Thoracic aorta (tissue), 2 donors: Measurements from ENCODE around the gene HDAC4. TPM values are rescaled to one million over a fixed set of nuclear protein-coding genes. Genes with fewer than 3 reads are reported as not detected.

ENCODE experiments used
- ATAC-seq: fragments of 150-250 bp; one replicate; pipeline ENCODE4 v1.8.0; 2017; ENCODE audit warnings: low read depth; ENCODE audit not compliant: insufficient number of reproducible peaks, low FRiP score
- DNase-seq: peaks from one replicate; pipeline ENCODE4 v3.0.0-alpha.2; 2020; ENCODE audit warnings: low spot score
- H3K27ac ChIP-seq, 2 donors: fragments of 200-600 bp; sonication (generic); 1 replicate in 1 of 2; 2 replicates in 1 of 2; pipeline ENCODE4 v1.5.1; 2016; ENCODE audit warnings: mild to moderate bottlenecking in 2 of 2, moderate library complexity in 2 of 2
- H3K27me3 ChIP-seq: fragments of 200-600 bp; sonication (generic); replicated peaks from 2 replicates; pipeline ENCODE4 v1.6.0; 2016; ENCODE audit warnings: mild to moderate bottlenecking; ENCODE audit not compliant: insufficient read depth
- H3K36me3 ChIP-seq: fragments of 200-600 bp; sonication (generic); one replicate; pipeline ENCODE4 v1.5.1; 2016
- H3K4me1 ChIP-seq, 2 donors: fragments of 200-600 bp; sonication (generic); 1 replicate in 1 of 2; 2 replicates in 1 of 2; pipeline versions ENCODE4 v1.5.1 to v1.6.0; 2016; ENCODE audit warnings: low read depth in 2 of 2, mild to moderate bottlenecking in 1 of 2; ENCODE audit not compliant: control insufficient read depth in 1 of 2
- H3K4me3 ChIP-seq: fragments of 200-600 bp; sonication (generic); 2 replicates; pipeline ENCODE4 v1.5.1; 2016; ENCODE audit warnings: mild to moderate bottlenecking
- H3K9me3 ChIP-seq: fragments of 200-600 bp; sonication (generic); 2 replicates; pipeline ENCODE4 v1.5.1; 2016
- total RNA-seq, 2 donors: library from RNA; depleted of rRNA; stranded (reverse); fragments of >200 nt; gene quantifications; one replicate each; pipeline versions ENCODE4 v1.1.0 to v1.2.3, GENCODE V29; 2016
- TF ChIP-seq, protein P1 (sequence below): fragments of 200-600 bp; sonication (generic); IDR thresholded peaks from one replicate; pipeline ENCODE4 v1.5.1; 2019; ENCODE audit warnings: antibody characterized with exemption

HDAC4 gene
- total RNA-seq, 2 donors from 2014 or later: 79.2 to 163 TPM

DNA sequence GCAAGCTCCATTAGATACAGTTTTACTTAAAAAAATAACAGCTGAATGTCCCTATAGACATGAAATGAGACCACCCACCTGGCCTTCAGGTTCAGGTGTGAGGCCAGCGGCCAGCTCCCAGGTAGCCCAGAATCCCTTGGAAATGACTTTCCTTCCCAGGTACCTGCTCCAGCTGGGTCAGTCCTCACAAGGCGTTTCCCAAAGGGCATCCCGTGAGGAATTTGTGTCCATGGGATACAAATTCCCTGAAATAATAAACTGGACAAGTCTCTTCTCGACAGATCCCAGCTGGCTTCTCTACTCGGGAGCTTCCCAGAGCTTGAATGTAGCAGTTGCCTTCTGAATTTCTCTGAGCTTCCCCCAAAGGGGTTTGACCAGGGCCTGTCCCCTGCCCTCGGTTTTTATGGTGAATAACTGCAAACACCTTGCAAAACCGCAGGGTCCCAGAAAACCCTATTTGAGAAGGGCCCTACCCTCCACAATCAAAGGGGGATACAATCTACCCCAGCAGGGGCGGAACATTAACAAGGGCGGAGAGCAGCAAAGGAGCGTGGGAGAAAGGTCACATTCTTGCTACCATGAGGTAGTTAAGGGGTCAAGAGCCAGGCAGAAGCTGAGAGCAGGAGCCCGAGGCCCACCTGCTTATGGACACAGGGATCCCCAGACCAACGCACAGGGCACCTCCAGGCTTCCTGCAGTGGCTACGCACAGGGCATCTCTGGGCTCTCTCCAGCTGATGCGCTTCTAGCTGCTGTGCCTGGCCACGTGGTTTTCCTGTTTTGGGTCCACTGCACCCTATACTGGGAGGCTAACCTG is 107.7 kb downstream of the HDAC4 start:
- no peaks in the 10 kb centered on the region for H3K9me3 ChIP-seq
- TF ChIP-seq, protein P1, sequence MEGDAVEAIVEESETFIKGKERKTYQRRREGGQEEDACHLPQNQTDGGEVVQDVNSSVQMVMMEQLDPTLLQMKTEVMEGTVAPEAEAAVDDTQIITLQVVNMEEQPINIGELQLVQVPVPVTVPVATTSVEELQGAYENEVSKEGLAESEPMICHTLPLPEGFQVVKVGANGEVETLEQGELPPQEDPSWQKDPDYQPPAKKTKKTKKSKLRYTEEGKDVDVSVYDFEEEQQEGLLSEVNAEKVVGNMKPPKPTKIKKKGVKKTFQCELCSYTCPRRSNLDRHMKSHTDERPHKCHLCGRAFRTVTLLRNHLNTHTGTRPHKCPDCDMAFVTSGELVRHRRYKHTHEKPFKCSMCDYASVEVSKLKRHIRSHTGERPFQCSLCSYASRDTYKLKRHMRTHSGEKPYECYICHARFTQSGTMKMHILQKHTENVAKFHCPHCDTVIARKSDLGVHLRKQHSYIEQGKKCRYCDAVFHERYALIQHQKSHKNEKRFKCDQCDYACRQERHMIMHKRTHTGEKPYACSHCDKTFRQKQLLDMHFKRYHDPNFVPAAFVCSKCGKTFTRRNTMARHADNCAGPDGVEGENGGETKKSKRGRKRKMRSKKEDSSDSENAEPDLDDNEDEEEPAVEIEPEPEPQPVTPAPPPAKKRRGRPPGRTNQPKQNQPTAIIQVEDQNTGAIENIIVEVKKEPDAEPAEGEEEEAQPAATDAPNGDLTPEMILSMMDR: no peak
- H3K27ac ChIP-seq: peak overlapping the region in 1 of 2 donors; percentile 20
- H3K4me3 ChIP-seq: no peak overlapping the region
- DNase-seq (no peak), ATAC-seq (no peak)
- no peaks in the 10 kb centered on the region for H3K27me3 ChIP-seq
- peaks cover 19 to 27% of the 10 kb centered on the region in 2 donors for H3K4me1 ChIP-seq
- H3K36me3 ChIP-seq: no peaks in the 10 kb centered on the region

GRCh38 chr2:239292531-239292930 is 108.3 kb downstream of the HDAC4 start:
- TF ChIP-seq, protein P1: no peak
- Histone ChIP-seq H3K9me3 (no peaks in the 10 kb centered on the region), H3K27me3 (no peaks in the 10 kb centered on the region), H3K4me3 (no peak overlapping the region), H3K27ac (peak overlapping the region in 1 of 2 donors; percentile 81), H3K4me1 (peaks cover 19 to 34% of the 10 kb centered on the region in 2 donors), H3K36me3 (no peaks in the 10 kb centered on the region)
- ATAC-seq (no peak), DNase-seq (no peak)

DNA sequence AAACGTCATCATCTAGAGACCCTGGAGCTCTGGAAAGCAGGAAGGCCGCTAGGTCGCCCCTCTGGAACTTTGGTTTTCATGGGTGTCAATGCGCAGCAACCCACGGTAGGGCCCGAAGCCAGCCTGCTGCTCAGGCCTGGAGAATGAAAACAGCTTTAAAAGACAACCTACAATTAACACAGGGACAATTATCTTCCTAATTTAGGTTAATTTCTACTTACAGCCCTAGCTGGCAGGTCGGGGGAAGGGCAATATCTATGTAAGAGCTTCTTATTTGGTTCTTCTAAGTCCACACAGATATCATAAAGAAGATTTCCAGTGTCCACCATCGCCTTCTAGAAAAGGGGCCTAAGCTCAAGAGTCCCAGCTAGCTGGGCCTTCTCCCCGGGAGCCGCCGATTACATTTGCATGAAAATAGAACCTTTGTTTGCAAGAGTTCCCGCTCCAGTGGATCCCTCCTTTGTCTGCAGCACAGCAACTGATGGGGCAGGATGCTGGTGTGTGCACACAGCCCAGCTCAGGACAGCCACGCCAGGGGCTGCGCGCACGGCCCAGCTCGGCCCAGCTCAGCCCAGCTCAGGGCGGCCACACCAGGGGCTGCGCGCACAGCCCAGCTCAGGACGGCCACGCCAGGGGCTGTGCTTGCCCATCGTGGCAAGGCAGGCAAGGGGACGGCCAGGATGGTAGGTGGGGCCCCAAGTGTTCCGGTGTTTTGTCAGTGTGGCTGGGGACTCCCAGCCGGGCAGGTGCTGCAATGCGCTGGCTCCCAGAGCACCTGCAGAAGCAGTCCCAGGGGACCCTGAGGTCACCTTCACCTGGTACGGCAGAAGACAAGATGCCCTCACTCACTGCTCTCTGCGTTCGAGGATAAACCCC is 109.1 kb downstream of the HDAC4 start:
- TF ChIP-seq, protein P1: no peak
- no peaks in the 10 kb centered on the region for H3K9me3 ChIP-seq
- H3K27ac ChIP-seq: peak overlapping the region; percentile 81 to 84
- no peak for ATAC-seq
- H3K4me1 ChIP-seq: peaks cover 19 to 40% of the 10 kb centered on the region in 2 donors
- peak overlapping the region; percentile 20 for H3K4me3 ChIP-seq
- H3K36me3 ChIP-seq: no peaks in the 10 kb centered on the region
- no peak for DNase-seq
- no peaks in the 10 kb centered on the region for H3K27me3 ChIP-seq

DNA sequence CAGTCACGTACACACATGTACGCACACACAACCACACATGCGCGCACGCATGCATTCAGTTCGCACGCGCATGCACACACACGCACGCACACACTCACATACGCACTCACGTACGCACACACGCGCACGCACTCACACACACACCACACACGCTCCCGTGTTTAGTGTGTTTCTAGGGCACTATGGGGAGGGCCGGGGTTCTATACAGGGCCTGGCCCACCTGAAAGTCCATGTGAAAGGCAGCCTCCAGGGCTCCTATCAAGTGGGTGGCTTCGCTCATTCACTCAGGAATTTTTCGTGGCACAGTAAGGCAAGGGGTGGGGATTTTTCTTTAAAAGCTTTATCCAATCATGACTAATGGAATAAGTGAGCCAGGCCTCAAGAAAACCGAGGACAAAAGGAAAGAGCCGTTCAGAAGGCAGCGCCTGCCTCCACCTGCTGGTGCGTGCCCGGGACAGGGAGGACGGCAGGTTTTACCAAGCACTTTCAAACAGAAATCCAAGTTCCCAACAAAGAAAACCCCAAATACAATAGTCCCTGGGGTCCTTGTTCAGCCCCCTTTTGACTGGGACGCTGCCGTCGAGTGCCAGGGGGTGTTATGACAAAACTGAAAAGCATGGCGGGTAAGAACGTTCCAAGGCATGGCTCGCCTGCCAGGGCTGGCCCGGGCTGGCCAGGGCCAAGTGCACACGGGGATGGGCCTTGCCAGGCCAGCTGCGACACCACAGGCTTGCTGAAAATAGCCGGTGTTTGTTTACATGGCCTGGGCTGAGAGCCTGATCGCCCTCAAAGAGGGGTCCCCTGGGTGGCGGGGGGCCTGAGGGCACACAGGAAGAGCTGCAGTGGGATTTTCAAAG is 110.0 kb downstream of the HDAC4 start:
- H3K4me1 ChIP-seq: peaks cover 21 to 40% of the 10 kb centered on the region in 2 donors
- DNase-seq (no peak), ATAC-seq (peak; percentile 68)
- peak overlapping the region; percentile 81 to 84 for H3K27ac ChIP-seq
- no peaks in the 10 kb centered on the region for H3K9me3 ChIP-seq
- peak overlapping the region; percentile 20 for H3K4me3 ChIP-seq
- no peaks in the 10 kb centered on the region for H3K27me3 ChIP-seq
- TF ChIP-seq, protein P1: no peak
- no peaks in the 10 kb centered on the region for H3K36me3 ChIP-seq
